Neuronal stem cell (in vitro differentiated cells): ENCODE measurements around the gene ARHGAP11B.
A peak's percentile ranks its signal among the peaks of the same experiment; 100 is the strongest.
"Not testable (repeated sequence)": the region's sequence is repeated elsewhere in the genome, so short reads cannot be mapped to it uniquely, and the experiment has no call there.

ENCODE experiments used
- DNase-seq: peaks from one replicate; pipeline ENCODE4 v3.0.0-alpha.2; 2013; ENCODE audit warnings: low spot score
- H2AFZ ChIP-seq: one replicate; pipeline ENCODE4 v1.6.1; 2013; ENCODE audit warnings: mild to moderate bottlenecking, low read length, inconsistent platforms
- H2AK5ac ChIP-seq: 2 replicates; pipeline ENCODE4 v1.6.1; 2013; ENCODE audit warnings: low read depth, mild to moderate bottlenecking, inconsistent platforms, low read length, moderate library complexity, mixed read lengths
- H2BK120ac ChIP-seq: 2 replicates; pipeline ENCODE4 v1.6.1; 2013; ENCODE audit warnings: low read depth, mild to moderate bottlenecking, inconsistent platforms, low read length, moderate library complexity, mixed read lengths
- H2BK12ac ChIP-seq: one replicate; pipeline ENCODE4 v1.6.1; 2013; ENCODE audit warnings: low read length, inconsistent platforms
- H2BK15ac ChIP-seq: 2 replicates; pipeline ENCODE4 v1.6.1; 2013; ENCODE audit warnings: mild to moderate bottlenecking, low read length, inconsistent platforms, mixed read lengths
- H2BK5ac ChIP-seq: one replicate; pipeline ENCODE4 v1.6.1; 2013; ENCODE audit warnings: inconsistent platforms, mild to moderate bottlenecking, low read length, moderate library complexity
- H3K14ac ChIP-seq: one replicate; pipeline ENCODE4 v1.6.1; 2013; ENCODE audit warnings: low read length, inconsistent platforms
- H3K18ac ChIP-seq: 2 replicates; pipeline ENCODE4 v1.6.1; 2013; ENCODE audit warnings: low read length, inconsistent platforms
- H3K23ac ChIP-seq: 2 replicates; pipeline ENCODE4 v1.6.1; 2013; ENCODE audit warnings: low read depth, mild to moderate bottlenecking, mixed read lengths, low read length, inconsistent platforms; ENCODE audit not compliant: poor library complexity
- H3K27ac ChIP-seq: replicated peaks from 3 replicates; pipeline ENCODE4 v1.5.1; 2013; ENCODE audit warnings: low read length, inconsistent platforms
- H3K27me3 ChIP-seq, 3 experiments: 2 replicates each; pipeline ENCODE4 v1.6.1; 2013; ENCODE audit warnings: low read length in 3 of 3, mild to moderate bottlenecking in 2 of 3, inconsistent platforms in 1 of 3, low read depth in 1 of 3, mixed read lengths in 1 of 3, moderate library complexity in 1 of 3; ENCODE audit not compliant: control insufficient read depth in 3 of 3, insufficient read depth in 3 of 3
- H3K36me3 ChIP-seq, 2 donors: replicated peaks in 1 of 2; 2 replicates each; pipeline ENCODE4 v1.6.1; 2013; ENCODE audit warnings: low read length in 2 of 2; ENCODE audit not compliant: control insufficient read depth in 2 of 2, insufficient read depth in 2 of 2
- H3K4ac ChIP-seq: 2 replicates; pipeline ENCODE4 v1.6.1; 2013; ENCODE audit warnings: inconsistent platforms, mild to moderate bottlenecking, low read length, moderate library complexity
- H3K4me1 ChIP-seq, 2 donors: 1 replicate in 1 of 2; 2 replicates in 1 of 2; pipeline ENCODE4 v1.6.1; 2013; ENCODE audit warnings: low read length in 2 of 2, low read depth in 1 of 2; ENCODE audit not compliant: control insufficient read depth in 2 of 2, insufficient read depth in 1 of 2
- H3K4me2 ChIP-seq: one replicate; pipeline ENCODE4 v1.6.1; 2013; ENCODE audit warnings: mild to moderate bottlenecking, low read length, inconsistent platforms; ENCODE audit not compliant: insufficient read depth, poor library complexity, severe bottlenecking
- H3K4me3 ChIP-seq, 2 donors: 2 replicates each; pipeline ENCODE4 v1.5.1; 2013; ENCODE audit warnings: low read length in 2 of 2, mild to moderate bottlenecking in 2 of 2, inconsistent platforms in 1 of 2, moderate library complexity in 1 of 2
- H3K79me1 ChIP-seq: one replicate; pipeline ENCODE4 v1.6.1; 2013; ENCODE audit warnings: low read depth, mild to moderate bottlenecking, inconsistent platforms, low read length, moderate library complexity
- H3K9ac ChIP-seq: one replicate; pipeline ENCODE4 v1.6.1; 2013; ENCODE audit warnings: mild to moderate bottlenecking, low read depth, low read length, inconsistent platforms; ENCODE audit not compliant: poor library complexity
- H3K9me3 ChIP-seq, 2 donors: replicated peaks in 1 of 2; 2 replicates each; pipeline versions ENCODE3 to v1.6.1; 2013; ENCODE audit warnings: low read length in 2 of 2, mild to moderate bottlenecking in 2 of 2, inconsistent platforms in 1 of 2, low read depth in 1 of 2, mixed read lengths in 1 of 2, moderate library complexity in 1 of 2; ENCODE audit not compliant: control insufficient read depth in 2 of 2, insufficient read depth in 1 of 2
- H4K8ac ChIP-seq: one replicate; pipeline ENCODE4 v1.6.1; 2013; ENCODE audit warnings: low read depth, mild to moderate bottlenecking, inconsistent platforms, low read length, moderate library complexity
- H4K91ac ChIP-seq: one replicate; pipeline ENCODE4 v1.6.1; 2013; ENCODE audit warnings: low read length, low read depth, mild to moderate bottlenecking, inconsistent platforms; ENCODE audit not compliant: poor library complexity
- WGBS, 2 donors: extraction: QIAGEN DNeasy Blood & Tissue Kit; methylation state at CpG; one replicate each; pipeline ENCODE4 v1.1.7; 2013; ENCODE audit warnings: missing lambda C conversion rate in 2 of 2, mixed read lengths in 1 of 2; ENCODE audit not compliant: insufficient read length in 2 of 2, insufficient replicate concordance in 1 of 2; ENCODE audit errors: extremely low coverage in 2 of 2; 5-methylcytosine and 5-hydroxymethylcytosine counted together

ARHGAP11B gene

GRCh38 chr15:30626632-30627031 lies 704 bp downstream of the ARHGAP11B start:
- WGBS, 2 donors, result no CpG with 5 or more reads among the region's 20 CpGs
- not testable (repeated sequence) for H3K27me3 ChIP-seq, H2BK5ac ChIP-seq, H2BK120ac ChIP-seq, H3K14ac ChIP-seq, H3K4ac ChIP-seq, H3K4me1 ChIP-seq, H4K8ac ChIP-seq, H2AK5ac ChIP-seq, H3K4me2 ChIP-seq, H2BK12ac ChIP-seq, H3K79me1 ChIP-seq, H3K18ac ChIP-seq, H4K91ac ChIP-seq, H3K36me3 ChIP-seq, H3K23ac ChIP-seq, H2BK15ac ChIP-seq, H3K27ac ChIP-seq, DNase-seq, H3K9me3 ChIP-seq, H3K9ac ChIP-seq
- Histone ChIP-seq H2AFZ (peak overlapping the region; percentile 93), H3K4me3 (peak overlapping the region; percentile 54 to 87)

- Histone ChIP-seq H3K79me1 (no peaks in the 10 kb centered on the region), H3K9me3 (no peaks in the 10 kb centered on the region), H3K4me1 (peaks cover 0 to 1% of the 10 kb centered on the region in 2 donors), H3K4me2 (no peak overlapping the region), H3K14ac (no peak overlapping the region), H2BK15ac (no peak overlapping the region), H3K23ac (no peak overlapping the region), H2BK5ac (no peak overlapping the region), H2BK12ac (no peak overlapping the region), H2AFZ (no peak overlapping the region), H3K18ac (no peak overlapping the region), H3K4me3 (no peak overlapping the region), H4K91ac (no peak overlapping the region), H4K8ac (no peak overlapping the region), H3K27me3 (no peaks in the 10 kb centered on the region), H3K9ac (no peak overlapping the region), H3K4ac (no peak overlapping the region), H2BK120ac (no peak overlapping the region), H3K36me3 (peaks cover 10 to 77% of the 10 kb centered on the region in 2 donors), H2AK5ac (no peak overlapping the region), H3K27ac (no peak overlapping the region)
- DNase-seq, result no peak
- no CpG with 5 or more reads among the region's 5 CpGs for WGBS, 2 donors
These were observed 24.3 kb downstream of the ARHGAP11B start for GRCh38 chr15:30650012-30650929.

GRCh38 chr15:30661154-30661553 lies 35.2 kb downstream of the ARHGAP11B start:
- H3K14ac ChIP-seq, H3K9ac ChIP-seq, H3K23ac ChIP-seq, H3K4me3 ChIP-seq, H3K4ac ChIP-seq, H4K8ac ChIP-seq, H3K4me1 ChIP-seq, H2BK12ac ChIP-seq, H2AFZ ChIP-seq, DNase-seq, H2AK5ac ChIP-seq, H2BK15ac ChIP-seq, H2BK5ac ChIP-seq, H2BK120ac ChIP-seq, H3K9me3 ChIP-seq, H3K18ac ChIP-seq, H4K91ac ChIP-seq, H3K27ac ChIP-seq, H3K4me2 ChIP-seq, H3K27me3 ChIP-seq, H3K79me1 ChIP-seq: not testable (repeated sequence)
- WGBS, 2 donors, result no CpG with 5 or more reads among the region's 1 CpG
- H3K36me3 ChIP-seq, result peaks cover 4 to 72% of the 10 kb centered on the region in 2 donors

DNA sequence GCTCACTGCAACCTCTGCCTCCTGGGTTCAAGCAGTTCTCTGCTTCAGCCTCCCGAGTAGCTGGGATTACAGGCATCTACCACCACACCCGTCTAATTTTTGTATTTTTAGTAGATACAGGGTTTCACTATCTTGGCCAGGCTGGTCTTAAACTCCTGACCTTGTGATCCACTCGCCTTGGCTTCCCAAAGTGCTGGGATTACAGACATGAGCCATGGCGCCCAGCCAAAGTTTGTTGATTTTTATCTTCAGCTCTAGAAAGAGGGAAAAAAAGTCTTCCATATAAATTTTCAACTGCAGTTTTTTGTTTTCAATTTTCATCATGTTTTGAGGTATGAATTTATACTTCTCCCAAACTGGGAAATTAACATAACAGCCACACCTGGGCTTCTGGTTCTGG lies 43.7 kb downstream of the ARHGAP11B start:
- H3K36me3 ChIP-seq, result peaks cover 4 to 88% of the 10 kb centered on the region in 2 donors
- H2AFZ ChIP-seq, H3K4ac ChIP-seq, H2BK15ac ChIP-seq, H4K8ac ChIP-seq, H2BK5ac ChIP-seq, H2BK12ac ChIP-seq, H2BK120ac ChIP-seq, H3K18ac ChIP-seq, H3K14ac ChIP-seq, H3K27me3 ChIP-seq, H3K4me2 ChIP-seq, H3K9ac ChIP-seq, H2AK5ac ChIP-seq, DNase-seq, H4K91ac ChIP-seq, H3K4me1 ChIP-seq, H3K23ac ChIP-seq, H3K9me3 ChIP-seq, H3K27ac ChIP-seq, H3K4me3 ChIP-seq, H3K79me1 ChIP-seq: not testable (repeated sequence)
- no CpG with 5 or more reads among the region's 4 CpGs for WGBS, 2 donors
